ENCODE data around the gene ARRDC3.

DNA sequence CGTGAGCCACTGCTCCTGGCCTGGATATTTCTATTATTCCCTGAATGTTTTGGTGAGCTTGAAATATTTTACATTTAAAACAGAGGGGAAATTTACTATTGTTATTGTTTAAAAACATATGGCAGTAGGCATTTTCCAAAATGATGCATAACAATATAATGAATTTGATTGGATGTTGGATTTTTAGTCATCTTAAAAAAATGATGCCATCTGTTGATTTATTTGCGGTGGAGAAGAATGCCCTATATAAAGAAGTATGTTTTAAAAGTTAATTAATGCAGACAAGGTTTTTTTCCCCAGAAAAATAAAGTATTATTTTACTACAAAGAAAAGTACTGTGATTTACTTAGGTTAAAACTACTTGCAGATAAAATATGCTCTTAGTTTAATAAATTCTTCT is 33.4 kb upstream of the ARRDC3 start:
- TF ChIP-seq POLR2A (IDR thresholded peaks at IDR 0.05; ENCODE audit: low read depth, low read length) (no peak), POLR2AphosphoS5 (IDR thresholded peaks at IDR 0.05; ENCODE audit: low read depth, low read length) (no peak), SPI1 (IDR thresholded peaks at IDR 0.05; ENCODE audit: low read depth, low read length) (no peak)

Measured in GM12891 (cell line).